OCI-LY7 (cell line): ENCODE measurements around the gene PLN. TPM values are rescaled to one million over a fixed set of nuclear protein-coding genes. Genes with fewer than 3 reads are reported as not detected.

Experiments used
- BruUV-seq: library from RNA; stranded (reverse); fragments of 400-500 nt; replicated peaks from 2 replicates; lab custom pipeline; 2021; lab: Mats Ljungman, UMichigan
- CTCF ChIA-PET: fragments of 300-600 bp; sonication (Branson Sonifier 250); formaldehyde crosslinking; loops from one replicate; lab custom pipeline; 2022; ENCODE audit warnings: antibody characterized with exemption; ENCODE audit not compliant: unreplicated experiment; lab: Charles Lee
- POLR2A ChIA-PET: fragments of 300-600 bp; sonication (Branson Sonifier 250); formaldehyde crosslinking; loops from one replicate; lab custom pipeline; 2022; ENCODE audit warnings: antibody characterized with exemption; lab: Charles Lee
- DNase-seq: peaks from one replicate; pipeline ENCODE4 v3.0.0-alpha.2; 2015; ENCODE audit warnings: low spot score
- H2AFZ ChIP-seq: fragments of 200-600 bp; sonication (generic), shearing (Covaris generic); 2 replicates; pipeline ENCODE4 v1.6.1; 2014; ENCODE audit warnings: mild to moderate bottlenecking, antibody characterized with exemption, low read length, moderate library complexity
- H3K27ac ChIP-seq: fragments of 200-600 bp; sonication (generic); 2 replicates; pipeline ENCODE4 v1.5.1; 2014; ENCODE audit warnings: mixed run types, low read depth, mild to moderate bottlenecking, moderate library complexity, low read length, inconsistent platforms; ENCODE audit not compliant: poor library complexity, severe bottlenecking
- H3K36me3 ChIP-seq: fragments of 200-600 bp; sonication (generic); 2 replicates; pipeline ENCODE4 v1.6.1; 2014; ENCODE audit warnings: mild to moderate bottlenecking, antibody characterized with exemption, low read length, moderate library complexity, mixed read lengths; ENCODE audit not compliant: insufficient read depth
- H3K4me1 ChIP-seq: fragments of 200-600 bp; sonication (generic); 2 replicates; pipeline ENCODE4 v1.5.1; 2014; ENCODE audit warnings: mild to moderate bottlenecking, low read length; ENCODE audit not compliant: insufficient read depth, poor library complexity, severe bottlenecking
- H3K4me2 ChIP-seq: fragments of 200-600 bp; sonication (generic); 2 replicates; pipeline ENCODE4 v1.6.1; 2014; ENCODE audit warnings: mild to moderate bottlenecking, low read length
- H3K4me3 ChIP-seq: fragments of 200-600 bp; sonication (generic); 2 replicates; pipeline ENCODE4 v1.5.1; 2014; ENCODE audit warnings: mild to moderate bottlenecking, low read depth, low read length; ENCODE audit not compliant: poor library complexity, severe bottlenecking
- H3K79me2 ChIP-seq: fragments of 200-600 bp; sonication (generic); 2 replicates; pipeline ENCODE4 v1.6.1; 2016; ENCODE audit warnings: low read depth, mild to moderate bottlenecking, low read length, moderate library complexity, mixed read lengths; ENCODE audit not compliant: insufficient read depth
- H3K9me2 ChIP-seq: fragments of 200-600 bp; sonication (generic); 2 replicates; pipeline ENCODE4 v1.6.1; 2016; ENCODE audit warnings: mild to moderate bottlenecking, low read length, mixed read lengths; ENCODE audit not compliant: insufficient read depth
- H3K9me3 ChIP-seq: fragments of 200-600 bp; sonication (generic); 2 replicates; pipeline ENCODE4 v1.6.1; 2014; ENCODE audit warnings: mild to moderate bottlenecking, mixed run types, low read length, mixed read lengths
- H4K20me1 ChIP-seq: fragments of 200-600 bp; sonication (generic); 2 replicates; pipeline ENCODE4 v1.6.1; 2014; ENCODE audit warnings: mild to moderate bottlenecking, antibody characterized with exemption, low read length, moderate library complexity, mixed read lengths; ENCODE audit not compliant: insufficient read depth
- CTCF ChIP-seq: fragments of 200-600 bp; sonication (generic); conservative IDR thresholded peaks from 2 replicates; pipeline ENCODE4 v1.5.1; 2014; ENCODE audit warnings: mild to moderate bottlenecking, antibody characterized with exemption, low read length, moderate library complexity, mixed read lengths
- EZH2phosphoT487 ChIP-seq: fragments of 200-600 bp; sonication (generic); IDR thresholded peaks from 2 replicates; pipeline ENCODE4 v1.6.1; 2018; ENCODE audit warnings: low read depth, borderline replicate concordance, mild to moderate bottlenecking, mixed run types, antibody characterized with exemption, low read length, moderate library complexity, mixed read lengths
- intact Hi-C: fragments of 100-400 bp; cut with micrococcal nuclease; formaldehyde crosslinking; loops from one replicate; pipeline ENCODE4 v1.10.0; 2022; ENCODE audit not compliant: unreplicated experiment
- total RNA-seq, 2 experiments: library from RNA; depleted of rRNA in 1 of 2; stranded (reverse); fragments of >200 nt in 1 of 2; shearing (Covaris generic) in 1 of 2; gene quantifications; 2 replicates each; pipeline ENCODE4 v1.2.3, GENCODE V29; 2014 to 2022

PLN gene
- total RNA-seq, 2 experiments from 2014 or later, result not detected

- no peak for TF ChIP-seq EZH2phosphoT487
- no peak for TF ChIP-seq CTCF
- ChIA-PET POLR2A (no interaction called here), CTCF (no interaction called here)
- Histone ChIP-seq H3K4me3 (no peak overlapping the region), H2AFZ (no peak overlapping the region), H4K20me1 (no peaks in the 10 kb centered on the region), H3K4me1 (no peaks in the 10 kb centered on the region), H3K36me3 (no peaks in the 10 kb centered on the region), H3K9me2 (no peaks in the 10 kb centered on the region), H3K4me2 (no peak overlapping the region), H3K27ac (no peak overlapping the region), H3K79me2 (no peaks in the 10 kb centered on the region), H3K9me3 (no peaks in the 10 kb centered on the region)
- BruUV-seq, result no TSS peak
- intact Hi-C loops, result no loop called here
- no peak for DNase-seq
Measured at GRCh38 chr6:118588626-118589025, 40.5 kb downstream of the PLN start.

- TF ChIP-seq CTCF (no peak), EZH2phosphoT487 (no peak)
- no peaks in the 10 kb centered on the region for H3K79me2 ChIP-seq
- H2AFZ ChIP-seq, result no peak overlapping the region
- ChIA-PET CTCF (no interaction called here), POLR2A (no interaction called here)
- H3K4me2 ChIP-seq, result no peak overlapping the region
- no peaks in the 10 kb centered on the region for H3K9me2 ChIP-seq
- DNase-seq, result no peak
- H3K4me1 ChIP-seq, result no peaks in the 10 kb centered on the region
- no peaks in the 10 kb centered on the region for H3K9me3 ChIP-seq
- no TSS peak for BruUV-seq
- intact Hi-C loops, result no loop called here
- no peaks in the 10 kb centered on the region for H4K20me1 ChIP-seq
- no peak overlapping the region for H3K27ac ChIP-seq
- no peaks in the 10 kb centered on the region for H3K36me3 ChIP-seq
- H3K4me3 ChIP-seq, result no peak overlapping the region
Measured at GRCh38 chr6:118589186-118589585, 41.1 kb downstream of the PLN start.

GRCh38 chr6:118589649-118590365 lies 41.7 kb downstream of the PLN start:
- no peak overlapping the region for H3K27ac ChIP-seq
- DNase-seq, result no peak
- H4K20me1 ChIP-seq, result no peaks in the 10 kb centered on the region
- no TSS peak for BruUV-seq
- H3K79me2 ChIP-seq, result no peaks in the 10 kb centered on the region
- H2AFZ ChIP-seq, result no peak overlapping the region
- no peaks in the 10 kb centered on the region for H3K4me1 ChIP-seq
- intact Hi-C loops, result no loop called here
- H3K9me3 ChIP-seq, result no peaks in the 10 kb centered on the region
- CTCF ChIA-PET, result no interaction called here
- TF ChIP-seq EZH2phosphoT487 (no peak), CTCF (no peak)
- POLR2A ChIA-PET, result no interaction called here
- H3K4me3 ChIP-seq, result no peak overlapping the region
- H3K4me2 ChIP-seq, result no peak overlapping the region
- no peaks in the 10 kb centered on the region for H3K36me3 ChIP-seq
- no peaks in the 10 kb centered on the region for H3K9me2 ChIP-seq
